Measurements from ENCODE around the gene TPRA1.
"Not testable (repeated sequence)": the region's sequence is repeated elsewhere in the genome, so short reads cannot be mapped to it uniquely, and the experiment has no call there.

TPRA1 gene

DNA sequence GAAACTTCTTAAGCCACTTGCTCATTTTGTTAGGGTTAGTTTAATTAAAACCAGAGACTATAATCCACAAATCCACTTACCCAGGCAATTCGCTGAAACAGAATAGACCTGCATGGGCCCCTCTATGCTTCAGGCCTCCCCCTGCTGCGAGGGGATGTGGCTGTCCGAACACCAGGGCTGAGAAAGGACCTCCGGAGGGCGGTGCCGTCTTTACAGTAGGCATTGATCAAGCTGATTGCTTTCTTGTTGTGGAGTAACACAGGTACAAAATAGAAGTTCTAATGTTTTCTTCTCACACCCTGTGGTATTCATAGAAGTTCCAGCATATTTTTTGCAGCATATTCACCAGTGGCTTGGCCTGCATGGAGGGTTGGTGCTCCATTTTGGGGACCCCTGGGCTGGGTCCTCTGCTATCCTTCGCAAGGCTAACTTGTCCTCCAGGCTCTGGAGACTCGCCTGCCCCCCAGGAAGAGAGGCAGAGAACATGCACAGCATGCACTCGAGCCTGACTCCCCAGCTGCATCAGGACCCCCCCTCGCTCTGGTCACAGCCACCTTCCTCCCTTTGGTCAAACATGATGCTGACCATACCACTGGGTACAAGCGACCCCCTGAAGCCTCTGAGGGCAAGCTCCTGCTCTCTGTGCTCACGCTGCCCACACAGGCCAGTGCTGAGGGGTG, 55.3 kb downstream of the TPRA1 start:
- DNase-seq: no peak

DNA sequence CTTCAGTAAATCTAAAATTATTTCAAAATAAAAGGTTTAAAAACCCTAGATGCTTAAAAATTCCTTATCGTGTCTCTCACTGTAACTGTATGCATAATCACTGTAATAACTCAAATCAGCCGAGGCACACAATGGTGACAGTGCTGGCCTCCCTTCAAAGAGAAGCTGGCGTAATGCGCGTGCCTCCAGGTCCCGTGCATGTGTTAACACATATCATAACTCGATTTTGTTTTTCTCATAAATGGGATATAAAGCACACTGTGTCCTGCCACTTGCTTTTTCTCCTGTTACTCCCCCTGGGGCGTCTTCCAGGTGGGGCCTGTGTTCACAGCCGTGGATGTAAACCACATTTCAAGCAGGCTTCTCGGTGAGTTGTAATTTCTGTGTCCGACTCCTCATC, 56.0 kb downstream of the TPRA1 start:
- no peak for DNase-seq

- no peak for DNase-seq
Measured at GRCh38 chr3:127534161-127534451, 56.4 kb downstream of the TPRA1 start.

- no peak for DNase-seq
Measured at GRCh38 chr3:127532561-127533203, 57.9 kb downstream of the TPRA1 start.

DNA sequence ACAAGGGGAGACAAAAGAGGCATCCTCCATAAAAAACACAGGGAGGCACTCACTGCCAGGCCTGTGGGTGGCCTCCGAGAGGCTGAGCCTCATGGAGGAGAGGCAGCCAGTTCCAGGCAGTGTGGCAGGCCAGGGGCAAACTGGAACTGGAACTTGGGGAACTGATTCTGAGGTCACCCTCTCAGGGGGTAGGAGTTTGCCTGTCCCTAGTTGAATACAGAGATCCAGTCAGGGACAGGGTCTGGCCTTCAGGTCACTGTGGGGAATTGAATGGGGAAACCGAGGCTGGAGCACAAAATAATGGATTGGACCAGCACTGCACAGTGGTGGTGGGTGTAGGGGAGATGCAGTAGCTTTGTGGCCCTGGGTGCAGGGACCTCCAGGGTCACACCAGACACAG, 58.7 kb downstream of the TPRA1 start:
- no peak for DNase-seq

DNA sequence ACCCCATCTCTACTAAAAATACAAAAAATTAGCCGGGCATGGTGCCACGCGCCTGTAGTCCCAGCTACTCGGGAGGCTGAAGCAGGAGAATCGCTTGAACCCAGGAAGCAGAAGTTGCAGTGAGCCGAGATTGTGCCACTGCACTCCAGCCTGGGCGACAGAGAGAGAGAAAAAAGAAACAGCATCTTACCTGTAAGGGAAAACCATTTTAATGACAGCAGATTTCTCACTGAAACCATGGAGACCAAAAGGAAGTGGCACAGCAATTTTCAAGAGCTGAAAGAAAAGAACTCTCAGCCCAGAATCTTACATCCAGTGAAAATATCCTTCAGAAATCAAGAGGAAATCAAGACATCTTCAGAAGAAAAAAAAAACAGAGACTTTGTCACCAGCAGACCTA, 59.7 kb downstream of the TPRA1 start:
- not testable (repeated sequence) for DNase-seq

GRCh38 chr3:127529346-127530188, 61.0 kb downstream of the TPRA1 start:
- no peak for DNase-seq

GRCh38 chr3:127525373-127525772, 65.2 kb downstream of the TPRA1 start:
- DNase-seq: no peak

- peak; percentile 37 for DNase-seq
Measured at GRCh38 chr3:127524296-127524896, 66.1 kb downstream of the TPRA1 start.

Data from DMS 273 treated with DMSO at 0.1 percent for 48 hours (cell line).